Measurements from ENCODE around the gene MYO3B.
"Not testable (repeated sequence)": the region's sequence is repeated elsewhere in the genome, so short reads cannot be mapped to it uniquely, and the experiment has no call there.

The MYO3B gene

DNA sequence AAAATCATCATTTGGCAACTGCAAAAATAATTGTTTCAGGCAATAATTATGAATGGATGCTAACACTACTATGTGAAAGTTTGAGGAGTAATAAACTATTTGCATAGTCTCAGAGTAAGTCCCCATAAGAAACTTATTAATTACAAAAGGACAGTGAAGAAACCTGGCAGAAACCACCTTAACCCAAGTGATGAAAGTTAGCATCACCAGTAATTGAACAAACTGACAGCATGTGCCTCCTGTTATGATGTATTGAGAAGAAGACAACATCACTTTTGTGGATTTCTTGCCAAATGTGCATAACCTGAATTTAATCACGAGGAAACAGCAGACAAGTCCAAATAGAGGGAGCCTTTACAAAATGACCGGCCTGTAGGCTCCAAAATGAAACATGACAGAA is 353.9 kb downstream of the MYO3B start:
- POLR2A ChIA-PET = no interaction called here
- CTCF ChIA-PET = no interaction called here
- no peak for TF ChIP-seq ARNT (IDR thresholded peaks at IDR 0.05)
- no peak for TF ChIP-seq LEF1 (IDR thresholded peaks at IDR 0.05; ENCODE audit: borderline replicate concordance)
- TF ChIP-seq FOXK2 (IDR thresholded peaks at IDR 0.05) = no peak
- TF ChIP-seq SP1 (IDR thresholded peaks at IDR 0.05) = no peak
- TF ChIP-seq NFRKB (IDR thresholded peaks at IDR 0.05) = no peak
- TF ChIP-seq, protein P1, sequence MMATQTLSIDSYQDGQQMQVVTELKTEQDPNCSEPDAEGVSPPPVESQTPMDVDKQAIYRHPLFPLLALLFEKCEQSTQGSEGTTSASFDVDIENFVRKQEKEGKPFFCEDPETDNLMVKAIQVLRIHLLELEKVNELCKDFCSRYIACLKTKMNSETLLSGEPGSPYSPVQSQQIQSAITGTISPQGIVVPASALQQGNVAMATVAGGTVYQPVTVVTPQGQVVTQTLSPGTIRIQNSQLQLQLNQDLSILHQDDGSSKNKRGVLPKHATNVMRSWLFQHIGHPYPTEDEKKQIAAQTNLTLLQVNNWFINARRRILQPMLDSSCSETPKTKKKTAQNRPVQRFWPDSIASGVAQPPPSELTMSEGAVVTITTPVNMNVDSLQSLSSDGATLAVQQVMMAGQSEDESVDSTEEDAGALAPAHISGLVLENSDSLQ (IDR thresholded peaks at IDR 0.05) = no peak
- TF ChIP-seq BHLHE40 (IDR thresholded peaks at IDR 0.05; ENCODE audit: borderline replicate concordance) = no peak
- TF ChIP-seq ELF4 (IDR thresholded peaks at IDR 0.05) = no peak
- TF ChIP-seq L3MBTL2 (conservative IDR thresholded peaks at IDR 0.05) = no peak
- TF ChIP-seq ZNF384 (IDR thresholded peaks at IDR 0.05) = no peak
- TF ChIP-seq TARDBP (IDR thresholded peaks at IDR 0.05) = no peak
- no peak for TF ChIP-seq CTBP1 (IDR thresholded peaks at IDR 0.05; ENCODE audit: borderline replicate concordance)
- no peak for TF ChIP-seq FOXM1 (IDR thresholded peaks at IDR 0.05; ENCODE audit: borderline replicate concordance)
- no peak for TF ChIP-seq FOXA1 (IDR thresholded peaks at IDR 0.05)
- TF ChIP-seq SUZ12 (IDR thresholded peaks at IDR 0.05) = no peak
- TF ChIP-seq HDGF (IDR thresholded peaks at IDR 0.05; ENCODE audit: borderline replicate concordance) = no peak
- DNase-seq (ENCODE audit: extremely low spot score) = no peak

DNA sequence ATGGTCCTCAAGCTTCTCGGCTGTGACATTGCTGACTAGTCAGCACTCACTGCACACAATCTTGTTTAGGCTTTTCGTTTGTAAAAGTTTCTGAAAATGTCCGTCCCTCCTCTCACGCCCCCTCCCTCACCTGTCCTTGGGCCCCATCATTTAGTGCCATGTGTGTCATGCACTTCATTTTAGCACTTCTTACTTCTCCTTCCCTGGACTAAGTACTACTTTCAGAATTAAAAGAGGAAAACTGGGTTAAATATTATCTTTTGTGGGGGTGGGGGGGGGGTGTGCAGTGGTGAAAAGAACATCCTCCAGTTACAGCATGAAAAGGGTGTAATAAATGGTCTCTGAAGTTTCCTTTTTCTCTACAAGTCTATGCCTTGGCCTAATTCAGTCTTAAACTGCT is 355.2 kb downstream of the MYO3B start:
- ChIA-PET POLR2A (no interaction called here), CTCF (no interaction called here)
- no peak for DNase-seq (ENCODE audit: extremely low spot score)
- TF ChIP-seq BHLHE40 (IDR thresholded peaks at IDR 0.05; ENCODE audit: borderline replicate concordance) = no peak
- TF ChIP-seq FOXK2 (IDR thresholded peaks at IDR 0.05) = no peak
- TF ChIP-seq NFRKB (IDR thresholded peaks at IDR 0.05) = no peak
- no peak for TF ChIP-seq ARNT (IDR thresholded peaks at IDR 0.05)
- TF ChIP-seq SUZ12 (IDR thresholded peaks at IDR 0.05) = no peak
- TF ChIP-seq FOXM1 (IDR thresholded peaks at IDR 0.05; ENCODE audit: borderline replicate concordance) = no peak
- TF ChIP-seq LEF1 (IDR thresholded peaks at IDR 0.05; ENCODE audit: borderline replicate concordance) = no peak
- no peak for TF ChIP-seq ZNF384 (IDR thresholded peaks at IDR 0.05)
- TF ChIP-seq L3MBTL2 (conservative IDR thresholded peaks at IDR 0.05) = no peak
- no peak for TF ChIP-seq CTBP1 (IDR thresholded peaks at IDR 0.05; ENCODE audit: borderline replicate concordance)
- TF ChIP-seq, protein P1 (IDR thresholded peaks at IDR 0.05) = no peak
- no peak for TF ChIP-seq HDGF (IDR thresholded peaks at IDR 0.05; ENCODE audit: borderline replicate concordance)
- TF ChIP-seq SP1 (IDR thresholded peaks at IDR 0.05) = no peak
- no peak for TF ChIP-seq ELF4 (IDR thresholded peaks at IDR 0.05)
- no peak for TF ChIP-seq TARDBP (IDR thresholded peaks at IDR 0.05)
- TF ChIP-seq FOXA1 (IDR thresholded peaks at IDR 0.05) = no peak

GRCh38 chr2:170535552-170535951 is 357.6 kb downstream of the MYO3B start:
- no peak for DNase-seq (ENCODE audit: extremely low spot score)
- CTCF ChIA-PET = no interaction called here
- no peak for TF ChIP-seq CTBP1 (IDR thresholded peaks at IDR 0.05; ENCODE audit: borderline replicate concordance)
- TF ChIP-seq LEF1 (IDR thresholded peaks at IDR 0.05; ENCODE audit: borderline replicate concordance) = no peak
- no peak for TF ChIP-seq ZNF384 (IDR thresholded peaks at IDR 0.05)
- no peak for TF ChIP-seq FOXK2 (IDR thresholded peaks at IDR 0.05)
- TF ChIP-seq FOXA1 (IDR thresholded peaks at IDR 0.05) = no peak
- TF ChIP-seq TARDBP (IDR thresholded peaks at IDR 0.05) = no peak
- no peak for TF ChIP-seq BHLHE40 (IDR thresholded peaks at IDR 0.05; ENCODE audit: borderline replicate concordance)
- no peak for TF ChIP-seq L3MBTL2 (conservative IDR thresholded peaks at IDR 0.05)
- TF ChIP-seq SUZ12 (IDR thresholded peaks at IDR 0.05) = no peak
- TF ChIP-seq ARNT (IDR thresholded peaks at IDR 0.05) = no peak
- TF ChIP-seq ELF4 (IDR thresholded peaks at IDR 0.05) = no peak
- TF ChIP-seq FOXM1 (IDR thresholded peaks at IDR 0.05; ENCODE audit: borderline replicate concordance) = no peak
- no peak for TF ChIP-seq SP1 (IDR thresholded peaks at IDR 0.05)
- TF ChIP-seq HDGF (IDR thresholded peaks at IDR 0.05; ENCODE audit: borderline replicate concordance) = no peak
- TF ChIP-seq, protein P1 (IDR thresholded peaks at IDR 0.05) = no peak
- TF ChIP-seq NFRKB (IDR thresholded peaks at IDR 0.05) = no peak
- POLR2A ChIA-PET = no interaction called here

DNA sequence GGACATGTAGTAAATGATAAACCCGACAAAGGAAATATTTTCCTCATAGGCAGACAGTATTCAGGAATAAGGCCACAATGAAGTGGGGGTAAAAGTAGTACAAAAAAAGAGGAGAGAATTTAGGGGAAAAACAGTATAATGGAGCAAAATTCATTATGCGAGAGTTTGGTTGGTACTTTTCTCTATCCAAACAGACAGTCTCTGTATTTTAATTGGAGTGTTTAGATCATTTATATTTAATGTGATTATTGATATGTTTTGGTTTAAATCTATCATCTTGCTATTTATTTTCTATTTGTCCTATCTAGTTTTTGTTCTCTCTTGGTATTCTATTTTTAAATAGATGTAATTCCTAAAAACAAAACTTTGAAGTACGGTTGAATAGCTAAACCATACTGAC is 366.9 kb downstream of the MYO3B start:
- no peak for DNase-seq (ENCODE audit: extremely low spot score)
- TF ChIP-seq TARDBP (IDR thresholded peaks at IDR 0.05) = no peak
- TF ChIP-seq ZNF384 (IDR thresholded peaks at IDR 0.05) = no peak
- no peak for TF ChIP-seq NFRKB (IDR thresholded peaks at IDR 0.05)
- TF ChIP-seq ELF4 (IDR thresholded peaks at IDR 0.05) = no peak
- no peak for TF ChIP-seq L3MBTL2 (conservative IDR thresholded peaks at IDR 0.05)
- TF ChIP-seq FOXM1 (IDR thresholded peaks at IDR 0.05; ENCODE audit: borderline replicate concordance) = no peak
- no peak for TF ChIP-seq BHLHE40 (IDR thresholded peaks at IDR 0.05; ENCODE audit: borderline replicate concordance)
- TF ChIP-seq ARNT (IDR thresholded peaks at IDR 0.05) = no peak
- TF ChIP-seq SP1 (IDR thresholded peaks at IDR 0.05) = no peak
- no peak for TF ChIP-seq CTBP1 (IDR thresholded peaks at IDR 0.05; ENCODE audit: borderline replicate concordance)
- POLR2A ChIA-PET = no interaction called here
- CTCF ChIA-PET = no interaction called here

DNA sequence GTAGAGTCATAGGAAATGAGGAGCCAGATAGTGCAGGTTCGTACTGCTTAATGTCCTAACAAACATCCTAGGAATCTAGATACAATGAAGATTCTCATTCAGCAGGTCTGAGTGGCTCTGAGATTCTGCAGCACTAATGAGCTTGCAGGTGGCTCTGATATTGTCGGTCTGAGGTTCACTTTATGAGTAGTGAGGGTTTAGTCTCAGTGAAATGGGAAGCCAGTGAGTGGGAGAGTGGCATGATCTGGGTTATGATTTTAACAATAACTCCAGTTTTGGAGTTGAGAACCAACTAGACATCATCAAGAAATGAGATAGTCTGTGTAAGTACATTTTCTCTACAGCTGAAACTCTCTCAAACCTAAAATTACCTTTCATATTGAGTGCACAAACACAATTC is 370.4 kb downstream of the MYO3B start:
- POLR2A ChIA-PET = no interaction called here
- DNase-seq (ENCODE audit: extremely low spot score) = no peak
- no peak for TF ChIP-seq FOXA1 (IDR thresholded peaks at IDR 0.05)
- TF ChIP-seq FOXM1 (IDR thresholded peaks at IDR 0.05; ENCODE audit: borderline replicate concordance) = no peak
- CTCF ChIA-PET = interaction anchor here (0.7 kb wide), 1 partner anchor 148 kb away, joined by 3 read pairs; no protein-coding TSS in a partner anchor

DNA sequence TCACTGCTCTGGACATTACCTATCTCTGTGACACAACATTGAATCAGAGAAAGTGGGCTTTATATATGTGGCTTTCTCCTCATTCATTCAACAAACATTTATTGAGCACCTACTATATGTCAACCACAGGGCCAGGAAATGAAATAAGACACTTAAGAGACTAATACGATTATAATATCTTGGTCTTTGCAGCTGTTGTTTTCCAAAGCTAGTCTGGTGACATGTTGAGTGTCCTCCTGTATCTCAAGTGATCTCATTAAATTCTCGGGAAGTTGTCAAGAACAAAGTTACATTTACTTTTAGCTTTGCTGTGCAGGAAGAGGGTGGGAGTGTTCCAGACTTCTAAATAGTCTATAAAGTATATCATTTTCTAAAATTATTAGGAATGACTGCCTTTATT is 372.6 kb downstream of the MYO3B start:
- TF ChIP-seq NFRKB (IDR thresholded peaks at IDR 0.05) = no peak
- no peak for TF ChIP-seq ARNT (IDR thresholded peaks at IDR 0.05)
- TF ChIP-seq ELF4 (IDR thresholded peaks at IDR 0.05) = no peak
- no peak for TF ChIP-seq FOXA1 (IDR thresholded peaks at IDR 0.05)
- ChIA-PET CTCF (no interaction called here), POLR2A (no interaction called here)
- no peak for DNase-seq (ENCODE audit: extremely low spot score)

GRCh38 chr2:170551899-170552298 is 374.0 kb downstream of the MYO3B start:
- POLR2A ChIA-PET; DNase-seq (ENCODE audit: extremely low spot score); CTCF ChIA-PET: not testable (repeated sequence)
